Ecto neural progenitor cell (in vitro differentiated cells): Measurements from ENCODE around the gene MORN4.
A peak's percentile ranks its signal among the peaks of the same experiment; 100 is the strongest.
"Not testable (repeated sequence)": the region's sequence is repeated elsewhere in the genome, so short reads cannot be mapped to it uniquely, and the experiment has no call there.

Experiments used
- DNase-seq: peaks from one replicate; pipeline ENCODE4 v3.0.0-alpha.2; 2018; ENCODE audit warnings: low spot score

The MORN4 gene

GRCh38 chr10:97632949-97633884, at the start of gene MORN4:
MORN4 (minus strand) TSS chr10:97633500; CDS start chr10:97619653, 13,847 bp downstream.
- DNase-seq = peak; percentile 97

GRCh38 chr10:97682042-97682441, 48.7 kb upstream of the MORN4 start:
- no peak for DNase-seq

GRCh38 chr10:97679594-97679993, 46.3 kb upstream of the MORN4 start:
- DNase-seq = no peak

GRCh38 chr10:97676770-97677581, 43.7 kb upstream of the MORN4 start:
- DNase-seq = no peak

GRCh38 chr10:97675222-97675621, 41.9 kb upstream of the MORN4 start:
- DNase-seq = no peak

- no peak for DNase-seq
Observed at GRCh38 chr10:97673736-97674525, 40.6 kb upstream of the MORN4 start.

GRCh38 chr10:97669571-97669970, 36.3 kb upstream of the MORN4 start:
- no peak for DNase-seq

GRCh38 chr10:97667463-97667862, 34.2 kb upstream of the MORN4 start:
- DNase-seq = no peak

GRCh38 chr10:97666992-97667391, 33.7 kb upstream of the MORN4 start:
- DNase-seq = no peak

- no peak for DNase-seq
Observed at GRCh38 chr10:97664282-97664850, 31.1 kb upstream of the MORN4 start.

- no peak for DNase-seq
Observed at GRCh38 chr10:97659589-97659988, 26.3 kb upstream of the MORN4 start.

- no peak for DNase-seq
Observed at GRCh38 chr10:97656777-97657176, 23.5 kb upstream of the MORN4 start.

- DNase-seq = no peak
Observed at GRCh38 chr10:97651773-97652172, 18.5 kb upstream of the MORN4 start.

- DNase-seq = no peak
Observed at GRCh38 chr10:97650726-97651125, 17.4 kb upstream of the MORN4 start.

GRCh38 chr10:97649405-97649750, 16.1 kb upstream of the MORN4 start:
- DNase-seq = not testable (repeated sequence)

GRCh38 chr10:97648562-97649404, 15.5 kb upstream of the MORN4 start:
- DNase-seq = no peak

- DNase-seq = no peak
Observed at GRCh38 chr10:97647556-97647955, 14.3 kb upstream of the MORN4 start.

GRCh38 chr10:97644936-97645335, 11.6 kb upstream of the MORN4 start:
- no peak for DNase-seq

GRCh38 chr10:97643441-97643985, 10.2 kb upstream of the MORN4 start:
- no peak for DNase-seq

- DNase-seq = not testable (repeated sequence)
Observed at GRCh38 chr10:97642471-97643159, 9.3 kb upstream of the MORN4 start.
